SK-N-SH treated with all-trans-retinoic acid at 6 μM for 48 hours (cell line): ENCODE measurements around the gene RASSF4.

Experiments
- ATAC-seq: fragments of 200-7000 bp; cut with Tn5 transposase; 3 replicates; pipeline ENCODE4 v1.9.1; 2020; ENCODE audit warnings: mild to moderate bottlenecking, moderate library complexity
- ARNTL ChIP-seq: fragments of 450-650 bp; formaldehyde crosslinking; IDR thresholded peaks from 2 replicates; pipeline ENCODE4 v1.5.0; 2020; ENCODE audit warnings: low read depth, mild to moderate bottlenecking, moderate library complexity, borderline replicate concordance
- BACH2 ChIP-seq: fragments of 250-450 bp; sonication (Bioruptor Pico); IDR thresholded peaks from 2 replicates; pipeline ENCODE4 v1.9.0; 2021; ENCODE audit warnings: mild to moderate bottlenecking, borderline replicate concordance
- CREB5 ChIP-seq: fragments of 250-450 bp; sonication (Bioruptor Pico); IDR thresholded peaks from 2 replicates; pipeline ENCODE4 v1.5.1; 2020; ENCODE audit warnings: low read depth, mild to moderate bottlenecking, moderate library complexity
- CSDC2 ChIP-seq: fragments of 250-450 bp; sonication (Bioruptor Pico); IDR thresholded peaks from 2 replicates; pipeline ENCODE4 v1.5.0; 2020; ENCODE audit warnings: mild to moderate bottlenecking, moderate library complexity
- ESRRG ChIP-seq: fragments of 250-450 bp; sonication (Bioruptor Pico); IDR thresholded peaks from 2 replicates; pipeline ENCODE4 v1.6.1; 2021; ENCODE audit warnings: mild to moderate bottlenecking
- GLIS3 ChIP-seq: fragments of 250-450 bp; sonication (Bioruptor Pico); IDR thresholded peaks from 2 replicates; pipeline ENCODE4 v1.5.0; 2020; ENCODE audit warnings: mild to moderate bottlenecking, moderate library complexity
- ISL1 ChIP-seq: fragments of 250-450 bp; sonication (Bioruptor Pico); IDR thresholded peaks from 2 replicates; pipeline ENCODE4 v2.1.2; 2022; ENCODE audit warnings: mild to moderate bottlenecking, moderate library complexity
- OSR1 ChIP-seq: fragments of 250-450 bp; sonication (Bioruptor Pico); IDR thresholded peaks from 2 replicates; pipeline ENCODE4 v1.8.0; 2022; ENCODE audit warnings: moderate library complexity, mild to moderate bottlenecking, inconsistent platforms
- PPARA ChIP-seq: fragments of 250-450 bp; sonication (Bioruptor Pico); IDR thresholded peaks from 2 replicates; pipeline ENCODE4 v1.5.0; 2020; ENCODE audit warnings: mild to moderate bottlenecking, borderline replicate concordance
- RARB ChIP-seq: fragments of 250-450 bp; sonication (Bioruptor Pico); IDR thresholded peaks from 2 replicates; pipeline ENCODE4 v1.8.0; 2021; ENCODE audit warnings: mild to moderate bottlenecking, moderate library complexity
- SNAI2 ChIP-seq: fragments of 250-450 bp; sonication (Bioruptor Pico); IDR thresholded peaks from 2 replicates; pipeline ENCODE4 v1.5.0; 2020; ENCODE audit warnings: mild to moderate bottlenecking, moderate library complexity
- TCF4 ChIP-seq: fragments of 250-450 bp; sonication (Bioruptor Pico); IDR thresholded peaks from 2 replicates; pipeline ENCODE4 v1.8.0; 2021; ENCODE audit warnings: mild to moderate bottlenecking, moderate library complexity, borderline replicate concordance
- TOX ChIP-seq: fragments of 250-450 bp; sonication (Bioruptor Pico); IDR thresholded peaks from 2 replicates; pipeline ENCODE4 v1.8.0; 2021; ENCODE audit warnings: mild to moderate bottlenecking, moderate library complexity, borderline replicate concordance
- ZC3H10 ChIP-seq: fragments of 250-450 bp; sonication (Bioruptor Pico); IDR thresholded peaks from 2 replicates; pipeline ENCODE4 v1.5.1; 2021; ENCODE audit warnings: mild to moderate bottlenecking, moderate library complexity
- ZFP3 ChIP-seq: fragments of 250-450 bp; sonication (Bioruptor Pico); IDR thresholded peaks from 2 replicates; pipeline ENCODE4 v1.5.0; 2020; ENCODE audit warnings: mild to moderate bottlenecking, moderate library complexity
- ZFP30 ChIP-seq: fragments of 450-650 bp; formaldehyde crosslinking; IDR thresholded peaks from 2 replicates; pipeline ENCODE4 v1.5.0; 2022; ENCODE audit warnings: mild to moderate bottlenecking, moderate library complexity
- ZNF70 ChIP-seq: fragments of 450-650 bp; formaldehyde crosslinking; IDR thresholded peaks from 2 replicates; pipeline ENCODE4 v1.5.0; 2020; ENCODE audit warnings: mild to moderate bottlenecking, moderate library complexity
- TF ChIP-seq, protein P1 (sequence below): fragments of 250-450 bp; sonication (Bioruptor Pico); IDR thresholded peaks from 2 replicates; pipeline ENCODE4 v1.5.0; 2020; ENCODE audit warnings: mild to moderate bottlenecking, moderate library complexity
- TF ChIP-seq, protein P2 (sequence below): fragments of 250-450 bp; sonication (Bioruptor Pico); IDR thresholded peaks from 2 replicates; pipeline ENCODE4 v1.8.0; 2021; ENCODE audit warnings: low read depth, mild to moderate bottlenecking, moderate library complexity, borderline replicate concordance
- TF ChIP-seq, protein P3 (sequence below): fragments of 250-450 bp; sonication (Bioruptor Pico); IDR thresholded peaks from 2 replicates; pipeline ENCODE4 v1.5.1; 2021; ENCODE audit warnings: mild to moderate bottlenecking, moderate library complexity

RASSF4 gene

GRCh38 chr10:44952779-44953231 is 6.8 kb upstream of the RASSF4 start:
- ATAC-seq = peak; percentile 49; the same call in 2 of the 3 replicates
- TF ChIP-seq ZNF70 (CRISPR knock-in tag) = no peak
- TF ChIP-seq SNAI2 (CRISPR knock-in tag) = no peak
- TF ChIP-seq ESRRG (CRISPR knock-in tag) = no peak
- TF ChIP-seq ARNTL = no peak
- no peak for TF ChIP-seq CSDC2 (CRISPR knock-in tag)
- TF ChIP-seq ZC3H10 (CRISPR knock-in tag) = no peak
- TF ChIP-seq TOX (CRISPR knock-in tag) = no peak

- ATAC-seq = no peak
- TF ChIP-seq, protein P1, sequence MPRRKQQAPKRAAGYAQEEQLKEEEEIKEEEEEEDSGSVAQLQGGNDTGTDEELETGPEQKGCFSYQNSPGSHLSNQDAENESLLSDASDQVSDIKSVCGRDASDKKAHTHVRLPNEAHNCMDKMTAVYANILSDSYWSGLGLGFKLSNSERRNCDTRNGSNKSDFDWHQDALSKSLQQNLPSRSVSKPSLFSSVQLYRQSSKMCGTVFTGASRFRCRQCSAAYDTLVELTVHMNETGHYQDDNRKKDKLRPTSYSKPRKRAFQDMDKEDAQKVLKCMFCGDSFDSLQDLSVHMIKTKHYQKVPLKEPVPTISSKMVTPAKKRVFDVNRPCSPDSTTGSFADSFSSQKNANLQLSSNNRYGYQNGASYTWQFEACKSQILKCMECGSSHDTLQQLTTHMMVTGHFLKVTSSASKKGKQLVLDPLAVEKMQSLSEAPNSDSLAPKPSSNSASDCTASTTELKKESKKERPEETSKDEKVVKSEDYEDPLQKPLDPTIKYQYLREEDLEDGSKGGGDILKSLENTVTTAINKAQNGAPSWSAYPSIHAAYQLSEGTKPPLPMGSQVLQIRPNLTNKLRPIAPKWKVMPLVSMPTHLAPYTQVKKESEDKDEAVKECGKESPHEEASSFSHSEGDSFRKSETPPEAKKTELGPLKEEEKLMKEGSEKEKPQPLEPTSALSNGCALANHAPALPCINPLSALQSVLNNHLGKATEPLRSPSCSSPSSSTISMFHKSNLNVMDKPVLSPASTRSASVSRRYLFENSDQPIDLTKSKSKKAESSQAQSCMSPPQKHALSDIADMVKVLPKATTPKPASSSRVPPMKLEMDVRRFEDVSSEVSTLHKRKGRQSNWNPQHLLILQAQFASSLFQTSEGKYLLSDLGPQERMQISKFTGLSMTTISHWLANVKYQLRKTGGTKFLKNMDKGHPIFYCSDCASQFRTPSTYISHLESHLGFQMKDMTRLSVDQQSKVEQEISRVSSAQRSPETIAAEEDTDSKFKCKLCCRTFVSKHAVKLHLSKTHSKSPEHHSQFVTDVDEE (CRISPR knock-in tag) = no peak
- no peak for TF ChIP-seq ISL1 (CRISPR knock-in tag)
- no peak for TF ChIP-seq BACH2 (CRISPR knock-in tag)
- no peak for TF ChIP-seq TOX (CRISPR knock-in tag)
- TF ChIP-seq, protein P2, sequence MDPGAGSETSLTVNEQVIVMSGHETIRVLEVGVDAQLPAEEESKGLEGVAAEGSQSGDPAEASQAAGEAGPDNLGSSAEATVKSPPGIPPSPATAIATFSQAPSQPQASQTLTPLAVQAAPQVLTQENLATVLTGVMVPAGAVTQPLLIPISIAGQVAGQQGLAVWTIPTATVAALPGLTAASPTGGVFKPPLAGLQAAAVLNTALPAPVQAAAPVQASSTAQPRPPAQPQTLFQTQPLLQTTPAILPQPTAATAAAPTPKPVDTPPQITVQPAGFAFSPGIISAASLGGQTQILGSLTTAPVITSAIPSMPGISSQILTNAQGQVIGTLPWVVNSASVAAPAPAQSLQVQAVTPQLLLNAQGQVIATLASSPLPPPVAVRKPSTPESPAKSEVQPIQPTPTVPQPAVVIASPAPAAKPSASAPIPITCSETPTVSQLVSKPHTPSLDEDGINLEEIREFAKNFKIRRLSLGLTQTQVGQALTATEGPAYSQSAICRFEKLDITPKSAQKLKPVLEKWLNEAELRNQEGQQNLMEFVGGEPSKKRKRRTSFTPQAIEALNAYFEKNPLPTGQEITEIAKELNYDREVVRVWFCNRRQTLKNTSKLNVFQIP = no peak
- TF ChIP-seq ZC3H10 (CRISPR knock-in tag) = no peak
- no peak for TF ChIP-seq GLIS3
- no peak for TF ChIP-seq ZFP3 (CRISPR knock-in tag)
- TF ChIP-seq RARB (CRISPR knock-in tag) = no peak
- no peak for TF ChIP-seq OSR1 (CRISPR knock-in tag)
- TF ChIP-seq CSDC2 (CRISPR knock-in tag) = no peak
- no peak for TF ChIP-seq PPARA (CRISPR knock-in tag)
- no peak for TF ChIP-seq SNAI2 (CRISPR knock-in tag)
- TF ChIP-seq, protein P3, sequence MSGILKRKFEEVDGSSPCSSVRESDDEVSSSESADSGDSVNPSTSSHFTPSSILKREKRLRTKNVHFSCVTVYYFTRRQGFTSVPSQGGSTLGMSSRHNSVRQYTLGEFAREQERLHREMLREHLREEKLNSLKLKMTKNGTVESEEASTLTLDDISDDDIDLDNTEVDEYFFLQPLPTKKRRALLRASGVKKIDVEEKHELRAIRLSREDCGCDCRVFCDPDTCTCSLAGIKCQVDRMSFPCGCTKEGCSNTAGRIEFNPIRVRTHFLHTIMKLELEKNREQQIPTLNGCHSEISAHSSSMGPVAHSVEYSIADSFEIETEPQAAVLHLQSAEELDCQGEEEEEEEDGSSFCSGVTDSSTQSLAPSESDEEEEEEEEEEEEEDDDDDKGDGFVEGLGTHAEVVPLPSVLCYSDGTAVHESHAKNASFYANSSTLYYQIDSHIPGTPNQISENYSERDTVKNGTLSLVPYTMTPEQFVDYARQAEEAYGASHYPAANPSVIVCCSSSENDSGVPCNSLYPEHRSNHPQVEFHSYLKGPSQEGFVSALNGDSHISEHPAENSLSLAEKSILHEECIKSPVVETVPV = no peak
- no peak for TF ChIP-seq ZFP30 (CRISPR knock-in tag)
Measured at GRCh38 chr10:44954042-44954441, 5.6 kb upstream of the RASSF4 start.

DNA sequence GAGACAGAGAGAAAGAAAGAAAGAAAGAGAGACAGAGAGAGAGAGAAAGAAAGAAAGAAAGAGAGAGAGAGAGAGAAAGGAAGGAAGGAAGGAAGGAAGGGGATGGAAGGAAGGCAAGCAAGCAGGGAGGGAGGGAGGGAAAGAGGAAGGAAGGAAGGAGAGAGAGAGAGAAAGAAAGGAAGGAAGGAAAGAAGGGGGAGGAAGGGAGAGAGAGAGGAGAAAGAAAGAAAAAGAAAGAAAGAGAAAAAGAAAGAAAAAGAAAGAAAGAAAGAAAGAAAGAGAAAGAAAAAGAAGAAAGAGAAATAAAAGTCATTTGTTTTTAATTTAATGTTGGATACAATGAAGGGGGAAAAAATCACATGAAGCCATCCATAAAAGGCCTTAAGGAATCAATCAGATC is 4.6 kb upstream of the RASSF4 start:
- no peak for ATAC-seq
- TF ChIP-seq CREB5 (no peak), ISL1 (CRISPR knock-in tag) (no peak), TCF4 (no peak), ZNF70 (CRISPR knock-in tag) (no peak), ARNTL (no peak), ZFP30 (CRISPR knock-in tag) (no peak)
- TF ChIP-seq, protein P3 = no peak
- TF ChIP-seq, protein P1 (CRISPR knock-in tag) = no peak
